ENCODE data around the gene EMX1.
A peak's percentile ranks its signal among the peaks of the same experiment; 100 is the strongest.

EMX1 gene

GRCh38 chr2:72917138-72917876, at the start of gene EMX1:
TSS of gene EMX1 (plus strand) at chr2:72917519. CDS start at chr2:72917853, 334 bp downstream.
- Histone ChIP-seq H3K4me3 (peak within 1 kb of the TSS; percentile 8 to 41 (median 13)), H3K27ac (no peak within 1 kb of the TSS)

GRCh38 chr2:72871060-72871459, 46.3 kb upstream of the EMX1 start:
- no peak overlapping the region for H3K4me3 ChIP-seq
- H3K27ac ChIP-seq: no peak overlapping the region

- Histone ChIP-seq H3K4me3 (no peak overlapping the region), H3K27ac (no peak overlapping the region)
Observed at GRCh38 chr2:72871880-72872279, 45.4 kb upstream of the EMX1 start.

- Histone ChIP-seq H3K4me3 (no peak overlapping the region), H3K27ac (no peak overlapping the region)
Observed at GRCh38 chr2:72883356-72883962, 33.9 kb upstream of the EMX1 start.

- peak overlapping the region in 5 of 21 experiments; percentile 13 to 85 (median 73) for H3K27ac ChIP-seq
- peak overlapping the region; percentile 45 to 75 (median 56) for H3K4me3 ChIP-seq
Observed at GRCh38 chr2:72886505-72887031, 30.8 kb upstream of the EMX1 start.

- Histone ChIP-seq H3K4me3 (peak within 1 kb of the TSS; percentile 45 to 75 (median 56)), H3K27ac (peak within 1 kb of the TSS in 16 of 21 experiments; percentile 13 to 85 (median 70))
Observed at GRCh38 chr2:72887032-72887739, 30.1 kb upstream of the EMX1 start, which contains the start of gene SPR. TSS of gene SPR (plus strand) at chr2:72887408. CDS start at chr2:72887433, 25 bp downstream.

GRCh38 chr2:72887740-72888437, 29.4 kb upstream of the EMX1 start:
- peak overlapping the region in 16 of 21 experiments; percentile 13 to 85 (median 70) for H3K27ac ChIP-seq
- peak overlapping the region; percentile 45 to 75 (median 56) for H3K4me3 ChIP-seq

- Histone ChIP-seq H3K27ac (no peak overlapping the region), H3K4me3 (no peak overlapping the region)
Observed at GRCh38 chr2:72888438-72889202, 28.7 kb upstream of the EMX1 start.

- H3K4me3 ChIP-seq: no peak overlapping the region
Observed at GRCh38 chr2:72889991-72890390, 27.3 kb upstream of the EMX1 start.

GRCh38 chr2:72891091-72891818, 26.1 kb upstream of the EMX1 start:
- no peak overlapping the region for H3K27ac ChIP-seq
- no peak overlapping the region for H3K4me3 ChIP-seq

More at GRCh38 chr2:72889991-72890390, 27.3 kb upstream of the EMX1 start:
- H3K27ac ChIP-seq: no peak overlapping the region

- H3K4me3 ChIP-seq: no peak overlapping the region
- H3K27ac ChIP-seq: no peak overlapping the region
Observed at GRCh38 chr2:72892506-72893173, 24.7 kb upstream of the EMX1 start.

- Histone ChIP-seq H3K4me3 (no peak overlapping the region), H3K27ac (no peak overlapping the region)
Observed at GRCh38 chr2:72893594-72894319, 23.6 kb upstream of the EMX1 start.

GRCh38 chr2:72894514-72894913, 22.8 kb upstream of the EMX1 start:
- H3K27ac ChIP-seq: no peak overlapping the region

GRCh38 chr2:72895154-72895553, 22.2 kb upstream of the EMX1 start:
- H3K4me3 ChIP-seq: no peak overlapping the region
- H3K27ac ChIP-seq: no peak overlapping the region

More at GRCh38 chr2:72894514-72894913, 22.8 kb upstream of the EMX1 start:
- no peak overlapping the region for H3K4me3 ChIP-seq

GRCh38 chr2:72895759-72896281, 21.5 kb upstream of the EMX1 start:
- H3K4me3 ChIP-seq: no peak overlapping the region
- H3K27ac ChIP-seq: no peak overlapping the region

- H3K27ac ChIP-seq: no peak overlapping the region
Observed at GRCh38 chr2:72896446-72896845, 20.9 kb upstream of the EMX1 start.

More at GRCh38 chr2:72896446-72896845, 20.9 kb upstream of the EMX1 start:
- H3K4me3 ChIP-seq: no peak overlapping the region

Measured in skin epidermis (tissue), 12 donors.